Hindlimb muscle (tissue), 1 donor: Measurements from ENCODE around the gene NLRC3. TPM values are rescaled to one million over a fixed set of nuclear protein-coding genes. Genes with fewer than 3 reads are reported as not detected.

Experiments
- DNase-seq: peaks from one replicate; pipeline ENCODE4 v3.0.0-alpha.2; 2013
- polyA plus RNA-seq: library from polyadenylated mRNA; unstranded; fragments of 120-200 nt; gene quantifications from one replicate; pipeline ENCODE4 v1.2.1, GENCODE V29; 2013; ENCODE audit not compliant: insufficient read length

The NLRC3 gene
- polyA plus RNA-seq, 1 donor = 0.86 TPM

DNA sequence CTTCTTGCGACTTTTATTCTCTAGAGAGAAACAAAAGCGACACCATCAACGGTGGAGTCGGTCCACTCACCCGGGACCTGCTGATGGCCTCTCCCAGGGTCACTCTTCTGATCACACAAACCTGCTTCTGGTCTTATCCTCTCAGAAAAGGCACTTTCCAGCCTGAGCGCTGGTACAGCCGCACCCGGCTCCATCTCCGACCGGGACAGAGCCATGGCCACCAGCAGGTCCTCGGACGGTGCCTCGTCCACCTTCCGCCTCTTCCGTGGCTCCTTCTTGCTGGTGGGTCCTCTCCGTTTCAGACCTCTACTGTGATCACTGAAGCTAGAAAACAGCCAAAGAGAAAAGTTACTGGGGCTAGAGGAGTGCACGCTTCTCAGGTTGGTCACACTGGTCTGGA, 20.5 kb upstream of the NLRC3 start:
- DNase-seq = no peak

DNA sequence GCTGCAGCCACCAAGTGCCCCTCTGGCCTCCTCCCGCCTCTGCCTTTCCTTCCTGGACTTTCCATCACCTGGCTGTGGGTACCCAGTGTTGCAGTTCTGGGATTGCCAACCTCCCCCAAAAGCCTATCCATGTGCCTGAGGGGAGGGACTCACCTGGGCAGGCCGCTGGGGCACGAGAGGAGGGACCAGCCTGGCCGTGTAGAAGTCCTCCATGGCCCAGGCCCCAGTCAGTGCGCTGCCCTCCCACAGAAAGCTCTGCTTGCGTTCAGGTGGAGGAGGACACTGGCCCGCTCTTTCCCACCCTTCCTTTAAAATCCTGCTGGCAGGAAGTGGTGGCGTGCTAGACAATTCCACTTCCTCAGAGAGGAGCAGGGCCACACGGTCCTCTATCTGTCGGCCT, 20.0 kb upstream of the NLRC3 start:
- no peak for DNase-seq

DNA sequence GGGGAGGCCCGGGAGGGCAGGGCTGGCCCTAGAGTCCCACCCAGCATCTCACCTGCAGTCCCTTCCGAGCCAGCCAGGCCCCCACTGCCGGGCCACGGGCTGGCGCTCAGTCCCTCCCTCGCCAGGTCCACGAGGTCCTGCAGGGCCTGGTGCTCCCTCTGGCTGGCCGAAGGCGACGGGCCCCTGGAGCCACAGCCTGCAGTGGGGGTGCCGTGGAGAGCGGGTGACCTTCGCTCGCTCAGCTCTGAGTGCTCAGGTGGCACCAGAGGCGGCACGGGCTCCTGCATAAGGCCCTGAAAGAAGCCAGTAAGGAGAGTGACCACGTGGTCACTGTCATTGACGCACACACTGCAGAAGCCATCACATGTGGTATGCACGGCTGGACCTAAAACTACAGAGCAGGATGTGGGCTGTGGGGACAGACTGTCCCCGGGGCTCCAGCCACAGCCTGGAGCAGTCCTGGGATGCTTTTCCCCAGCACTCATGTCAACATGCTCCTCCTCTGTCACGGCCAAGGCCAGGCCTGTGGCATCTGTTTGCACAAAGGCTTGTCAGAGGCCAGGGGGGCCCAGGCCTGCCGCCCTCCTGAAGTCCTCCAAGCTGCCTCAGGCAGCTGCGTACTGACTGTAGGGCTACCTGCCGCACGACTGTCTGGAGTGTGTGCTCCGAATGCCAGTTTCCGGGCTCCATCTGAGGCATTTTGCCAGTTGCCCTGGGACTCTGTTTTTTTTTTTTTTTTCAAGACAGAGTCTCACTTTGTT, 19.1 kb upstream of the NLRC3 start:
- DNase-seq = no peak

DNA sequence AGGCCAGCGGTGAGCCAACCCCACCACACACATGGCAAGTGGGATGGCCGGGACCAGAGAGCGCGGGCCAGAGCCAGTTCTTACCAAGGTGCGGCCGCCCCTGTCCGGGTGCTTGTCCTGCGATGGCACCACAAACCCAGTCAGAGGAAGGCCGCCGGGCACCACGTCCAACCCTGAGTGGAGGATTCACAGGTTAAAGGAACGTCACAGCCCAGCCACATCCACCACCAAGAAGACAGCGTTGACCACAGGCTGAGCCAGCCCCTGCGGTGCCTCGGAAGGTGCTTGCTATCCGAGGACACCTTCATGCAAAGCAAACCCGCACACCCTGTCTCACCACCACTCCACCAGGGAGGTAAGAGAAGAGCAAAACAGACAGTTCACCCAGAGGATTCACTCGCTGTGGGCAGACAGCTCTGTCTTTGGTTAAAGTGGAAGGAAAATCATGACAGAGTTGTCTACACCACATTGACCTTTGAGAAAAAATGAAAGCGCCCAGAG, 18.4 kb upstream of the NLRC3 start:
- no peak for DNase-seq

DNA sequence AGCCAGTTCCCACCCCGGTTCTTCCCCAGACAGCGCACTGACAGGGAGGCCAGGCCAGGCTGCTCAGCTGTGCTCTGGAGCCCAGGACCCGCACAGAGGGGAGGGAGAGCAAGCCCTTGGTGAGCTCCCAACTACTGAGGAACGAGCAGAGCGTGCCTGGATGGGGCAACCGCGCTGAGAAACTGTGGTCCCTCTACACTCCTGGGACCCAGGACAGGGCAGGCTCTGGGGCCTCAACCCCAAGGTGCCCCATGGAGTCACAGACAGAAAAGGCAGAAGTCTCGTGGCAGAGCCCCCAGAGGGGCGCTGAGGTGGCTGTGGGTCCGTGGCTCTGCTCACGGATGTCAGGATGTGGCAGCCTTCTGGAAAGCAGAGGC, 17.9 kb upstream of the NLRC3 start:
- no peak for DNase-seq

DNA sequence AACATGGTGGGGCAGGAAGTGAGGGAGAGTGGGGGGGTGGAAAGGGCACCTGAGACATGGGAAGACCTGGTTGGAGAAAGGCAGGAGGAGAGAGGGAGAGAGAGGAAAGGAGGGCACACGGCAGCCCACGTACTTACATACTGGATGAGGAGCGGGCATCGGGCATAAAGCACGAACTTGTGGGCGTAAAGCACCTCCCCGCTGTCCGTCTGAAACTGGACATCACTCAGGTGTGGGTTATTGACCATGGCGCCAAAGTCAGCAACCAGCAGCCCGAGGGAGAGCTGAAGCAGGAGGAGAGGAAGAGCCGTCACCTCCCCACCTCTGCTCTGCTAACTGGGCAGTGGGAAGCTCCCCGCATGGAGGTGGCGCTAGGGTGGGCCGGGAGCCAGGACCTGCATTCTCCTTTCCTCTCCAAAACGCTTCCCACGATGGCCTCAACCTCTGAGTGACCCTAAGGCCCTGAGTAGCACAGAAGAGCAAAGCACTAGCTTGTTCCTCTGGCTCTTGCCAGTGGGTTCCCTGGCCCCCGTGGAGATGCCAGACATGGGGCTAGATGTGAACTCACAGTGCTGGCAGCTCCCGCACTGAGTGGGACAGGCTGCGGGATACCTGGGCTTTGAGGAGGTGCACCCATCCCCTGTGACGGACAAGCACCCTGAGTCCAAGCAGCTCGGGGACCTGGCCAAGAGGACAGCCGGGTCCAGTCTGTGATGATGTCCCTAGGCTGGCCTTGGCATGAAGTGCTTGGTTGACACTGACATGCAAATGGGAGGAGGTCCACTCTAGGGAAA, 17.3 kb upstream of the NLRC3 start:
- DNase-seq = no peak

DNA sequence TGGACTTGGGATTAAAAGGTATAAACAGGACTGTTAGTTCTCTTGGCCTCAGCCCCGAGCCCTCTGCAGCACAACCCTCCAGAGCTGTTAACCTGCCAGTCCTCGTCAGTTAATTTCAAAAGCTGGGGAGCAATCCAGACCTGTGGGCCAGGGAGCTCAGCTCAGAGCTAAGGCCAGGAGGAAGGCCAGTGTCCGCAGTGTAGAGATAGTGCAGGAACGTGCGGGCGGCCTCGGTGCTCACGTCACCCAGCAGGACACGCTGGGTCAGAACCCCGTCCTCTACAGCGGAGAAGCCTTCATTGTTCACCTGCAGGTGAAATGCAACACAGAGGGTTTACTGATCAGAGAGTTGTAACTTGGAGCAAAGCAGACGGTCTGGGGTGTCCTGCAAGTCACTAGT, 15.4 kb upstream of the NLRC3 start:
- DNase-seq = no peak

DNA sequence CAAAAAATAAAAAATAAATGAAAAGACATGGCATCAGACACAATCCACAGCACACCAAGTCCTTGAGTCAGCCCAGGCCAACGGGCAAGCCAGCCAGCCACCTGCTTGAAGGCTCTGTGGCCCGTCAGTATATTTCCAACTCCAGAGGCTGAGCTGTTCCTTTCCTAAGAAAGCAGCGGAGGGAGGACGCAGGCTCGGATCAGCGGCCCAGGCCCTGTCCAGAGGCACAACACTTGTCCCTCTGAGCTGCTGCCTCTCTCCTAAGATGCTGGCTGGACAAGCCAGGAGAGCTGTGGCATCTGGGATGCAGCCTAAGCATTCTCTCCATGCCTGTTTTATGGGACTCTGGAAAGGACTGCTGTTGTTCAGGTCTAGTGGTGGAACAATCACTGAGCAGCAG, 14.8 kb upstream of the NLRC3 start:
- no peak for DNase-seq

DNA sequence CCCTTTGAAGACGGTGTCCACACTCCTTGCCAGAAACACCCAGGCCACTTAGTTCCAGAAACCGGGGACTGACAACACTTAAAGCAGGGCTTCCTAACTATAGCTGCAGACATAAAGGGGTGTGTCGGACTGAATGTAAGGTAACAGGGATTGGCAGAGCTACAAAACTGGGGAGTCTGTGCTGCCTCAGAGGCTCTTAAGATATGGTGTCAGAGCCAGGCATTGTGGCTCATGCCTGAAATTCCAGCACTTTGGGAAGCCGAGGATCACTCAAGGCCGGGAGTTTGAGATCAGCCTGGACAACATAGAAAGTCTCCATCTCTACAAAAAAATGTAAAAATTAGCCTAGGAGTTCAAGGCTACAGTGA, 14.2 kb upstream of the NLRC3 start:
- no peak for DNase-seq

DNA sequence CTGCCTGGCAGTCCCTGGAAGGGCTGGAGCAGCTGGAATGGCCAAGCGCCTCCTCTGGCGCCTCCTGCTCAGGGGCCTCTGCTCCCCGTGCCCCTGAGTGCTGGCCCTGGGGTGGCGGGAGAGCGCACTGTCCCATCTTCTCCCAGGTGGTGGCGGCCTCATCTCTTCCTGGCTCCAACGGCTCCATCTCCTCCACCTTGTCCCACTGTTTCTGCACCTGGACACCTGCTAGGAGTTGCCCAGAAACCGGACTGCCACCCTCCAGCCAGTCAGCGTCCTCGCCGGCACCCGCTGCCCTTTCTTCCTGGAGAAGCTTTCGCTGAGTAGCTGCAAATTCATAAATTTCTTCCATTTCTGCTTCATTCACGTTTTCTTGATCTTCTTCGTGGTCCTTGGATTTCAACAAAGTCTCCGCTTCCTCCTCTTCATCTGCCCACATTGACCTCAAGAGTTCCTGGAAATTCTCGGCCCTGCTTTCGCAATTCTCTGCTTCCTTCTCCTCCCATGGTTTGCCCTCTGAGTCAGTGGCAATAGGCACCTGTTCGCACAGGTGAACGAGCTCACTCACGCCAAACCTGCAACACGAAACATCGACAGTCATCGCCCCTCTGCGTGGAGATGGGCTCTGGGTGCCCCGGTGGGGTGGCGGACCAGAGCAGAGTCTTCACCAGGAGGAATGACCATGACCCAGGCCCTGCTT, 13.7 kb upstream of the NLRC3 start:
- no peak for DNase-seq

DNA sequence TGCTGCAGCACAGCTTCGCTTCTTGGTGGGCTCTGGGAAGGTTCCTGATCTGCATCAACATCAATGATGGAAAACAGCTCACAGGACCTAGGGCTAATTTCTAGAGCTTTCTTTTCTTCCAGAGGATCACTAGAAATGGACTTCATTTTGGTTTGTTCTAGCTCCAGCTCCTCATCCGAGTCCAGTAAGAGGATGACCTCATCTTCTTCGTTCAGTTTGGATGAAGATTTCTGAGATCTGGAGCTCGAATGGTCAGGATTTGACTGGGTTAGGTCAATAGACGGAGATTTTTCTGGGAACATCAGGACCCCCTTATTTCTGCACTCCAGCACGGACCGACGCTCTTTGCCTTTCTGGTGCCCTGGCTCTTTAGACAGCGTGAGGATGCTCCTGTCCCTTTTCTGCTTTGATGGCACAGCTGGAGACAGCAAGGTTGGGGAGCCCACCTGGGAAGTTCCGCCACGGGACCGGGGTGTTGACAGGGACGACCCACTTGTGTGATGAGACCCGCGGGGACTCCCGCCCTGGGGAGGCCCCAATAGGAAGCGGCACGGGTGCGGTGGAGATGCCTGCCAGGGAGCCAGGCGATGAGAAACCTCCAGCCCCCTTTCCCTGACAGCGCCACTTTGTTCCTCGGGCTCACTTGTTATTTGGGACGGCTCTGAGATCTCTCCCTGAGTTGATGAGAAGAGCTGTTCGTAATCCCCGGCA, 12.9 kb upstream of the NLRC3 start:
- DNase-seq = no peak

DNA sequence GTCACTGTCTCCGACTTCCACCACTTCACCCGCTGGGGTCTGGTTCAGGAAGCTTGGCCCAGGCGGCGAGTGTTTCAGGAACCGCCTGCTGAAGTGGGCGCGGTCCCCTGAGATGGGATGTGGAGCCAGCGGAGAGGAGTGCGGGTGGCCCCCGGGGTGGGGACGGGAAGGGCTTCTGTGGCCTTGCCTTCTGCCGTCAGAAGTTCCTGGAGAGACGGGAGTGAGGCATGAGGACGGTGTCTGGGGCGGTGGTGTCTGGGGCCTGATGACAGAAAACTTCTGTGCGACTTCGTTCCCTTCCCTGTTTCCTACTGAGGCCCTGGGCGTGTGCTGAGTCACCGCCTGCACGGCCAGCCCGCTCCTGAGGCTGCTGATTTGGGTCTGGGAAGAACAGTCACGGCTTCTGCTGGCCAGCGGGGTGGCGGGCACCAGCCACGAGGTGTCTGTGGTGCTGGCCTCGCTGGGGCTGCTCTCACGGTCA, 12.3 kb upstream of the NLRC3 start:
- DNase-seq = no peak

DNA sequence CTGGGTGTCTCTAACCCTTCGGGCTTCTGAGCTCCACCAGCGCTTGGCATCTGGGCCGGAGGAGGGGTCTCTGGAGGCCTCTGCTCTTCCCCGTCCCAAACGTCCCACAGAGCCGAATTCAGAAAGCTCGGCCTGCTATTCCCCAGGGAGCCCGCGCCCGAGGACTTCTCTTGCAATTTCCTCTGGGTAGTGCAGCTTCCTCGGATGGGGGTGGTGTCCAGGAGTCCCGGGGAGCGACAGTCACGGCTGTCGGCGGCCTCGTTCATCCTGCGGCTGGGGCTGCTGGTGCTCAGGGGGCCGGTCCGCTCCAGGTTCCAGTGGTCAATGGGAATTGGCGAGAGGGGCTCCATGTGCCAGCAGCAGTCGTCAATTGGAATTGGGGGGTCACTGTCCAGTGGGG, 11.8 kb upstream of the NLRC3 start:
- no peak for DNase-seq

DNA sequence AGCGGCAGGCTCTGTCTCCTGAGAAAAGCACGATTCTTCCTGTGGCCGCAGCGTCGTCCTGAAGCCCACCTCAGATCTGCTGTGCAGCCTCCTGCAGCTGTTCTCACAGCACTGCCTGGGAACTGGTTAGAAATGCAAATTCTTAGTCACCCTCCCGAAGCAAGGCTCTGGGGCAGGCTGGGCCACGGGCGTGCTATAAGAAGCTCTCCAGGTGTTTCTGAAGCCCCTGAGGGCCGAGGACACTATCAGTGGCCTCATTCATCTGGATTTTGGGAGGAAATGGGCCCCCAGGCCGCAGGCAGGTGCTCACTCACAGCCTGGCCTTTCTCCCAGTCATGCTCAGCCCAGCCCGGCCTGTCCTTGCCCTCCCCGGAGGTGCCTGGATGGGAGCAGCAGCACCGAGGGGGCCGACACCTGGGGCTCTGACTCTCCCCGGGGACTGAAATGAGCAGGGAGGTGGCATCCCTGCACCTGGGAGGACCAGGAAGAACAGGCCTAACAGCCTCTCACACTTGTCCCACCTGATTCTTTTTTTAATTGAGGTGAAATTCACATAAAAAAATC, 10.4 kb upstream of the NLRC3 start:
- DNase-seq = no peak

DNA sequence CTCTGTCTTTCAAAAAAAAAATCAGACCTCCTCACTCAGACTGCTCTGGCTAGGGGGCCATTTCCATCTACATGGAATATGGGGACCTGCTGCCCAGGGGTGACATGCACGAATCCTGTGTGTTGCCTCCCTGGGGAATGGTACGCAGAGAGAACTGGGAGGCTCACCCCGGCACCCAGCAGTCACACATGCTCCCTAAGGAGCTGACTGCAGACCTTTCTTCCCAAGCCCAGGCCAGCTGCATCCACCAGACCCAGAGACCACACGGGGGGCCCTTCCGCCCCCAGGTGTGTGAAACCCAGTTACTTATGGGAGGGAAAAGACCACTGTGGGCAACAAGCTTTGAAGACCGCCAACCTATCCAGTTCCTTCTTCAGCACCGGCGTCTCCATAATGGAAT, 7.2 kb upstream of the NLRC3 start:
- DNase-seq = no peak

DNA sequence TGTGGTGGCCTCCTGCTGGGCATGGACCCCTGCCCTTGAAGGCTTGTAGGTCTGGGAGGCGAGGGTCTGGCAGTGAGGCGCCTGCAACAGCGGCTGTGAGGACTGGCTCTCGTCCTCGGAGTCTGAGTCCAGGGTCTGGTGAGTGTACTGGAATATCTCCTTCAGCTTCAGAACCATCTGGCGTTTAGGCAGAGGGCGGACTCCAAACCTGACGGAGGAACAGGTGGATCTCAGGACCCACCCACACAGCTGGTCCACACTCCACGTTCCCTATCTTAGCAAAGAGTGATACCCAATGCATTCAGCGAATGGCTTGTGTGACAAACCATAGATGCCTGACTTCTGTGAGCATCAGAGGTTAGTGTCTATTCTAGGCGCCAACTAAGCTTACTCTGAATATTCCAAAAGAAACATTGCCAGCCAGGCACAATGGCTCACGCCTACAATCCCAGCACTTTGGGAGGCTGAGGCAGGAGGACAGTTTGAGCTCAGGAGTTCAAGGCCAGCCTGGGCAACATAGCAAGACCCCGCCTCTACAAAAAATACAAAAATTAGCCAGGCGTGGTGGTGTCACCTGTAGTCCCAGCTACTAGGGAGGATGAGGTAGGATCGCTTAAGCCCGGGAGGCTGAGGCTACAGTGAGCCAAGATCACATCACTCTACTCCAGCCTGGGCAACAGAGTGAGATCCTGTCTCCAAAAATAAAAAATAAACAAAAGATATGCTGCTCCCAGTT, 6.3 kb upstream of the NLRC3 start:
- DNase-seq = no peak

DNA sequence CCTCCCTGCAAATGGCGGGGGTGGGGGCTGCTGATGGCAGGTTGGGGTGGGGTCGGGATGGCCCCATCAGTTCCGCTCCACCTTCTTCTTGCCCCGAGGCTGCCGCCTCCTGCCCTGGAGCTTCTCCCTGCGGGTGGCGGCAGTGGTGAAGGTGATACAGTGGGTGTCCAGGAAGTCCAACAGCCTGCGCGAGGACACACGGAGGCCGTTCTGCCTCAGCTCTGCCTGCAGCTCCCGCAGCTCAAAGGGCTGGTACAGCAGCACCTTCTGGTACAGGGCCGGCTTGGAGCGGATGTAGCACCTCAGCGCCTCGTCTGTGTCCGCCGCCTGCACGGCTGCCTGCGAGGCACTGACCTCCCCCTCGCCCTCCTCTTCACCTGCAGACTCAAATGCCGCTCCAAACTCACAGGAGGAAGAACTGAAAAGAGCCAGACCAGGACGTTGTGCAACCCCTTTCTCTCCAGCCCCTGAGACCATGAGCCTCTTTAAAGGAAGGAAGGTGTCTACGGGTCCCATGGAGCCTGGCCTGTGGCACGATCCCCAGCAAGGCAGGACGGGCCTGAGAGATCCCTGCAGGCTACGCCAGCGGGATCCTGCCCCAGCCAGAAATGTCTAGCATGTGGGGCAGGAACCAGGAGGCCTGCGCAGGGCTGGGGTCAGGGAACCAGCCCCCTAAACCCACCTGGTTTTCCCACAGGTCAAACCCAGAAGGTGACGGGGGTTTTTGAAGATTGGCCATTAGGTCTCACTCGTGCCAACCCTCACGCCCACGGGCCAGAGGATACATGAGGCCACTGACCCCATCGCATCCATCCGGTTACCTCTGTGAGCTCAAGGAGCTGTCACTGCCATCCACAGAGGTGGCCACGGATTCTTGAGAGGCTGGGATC, 5.3 kb upstream of the NLRC3 start:
- DNase-seq = no peak

DNA sequence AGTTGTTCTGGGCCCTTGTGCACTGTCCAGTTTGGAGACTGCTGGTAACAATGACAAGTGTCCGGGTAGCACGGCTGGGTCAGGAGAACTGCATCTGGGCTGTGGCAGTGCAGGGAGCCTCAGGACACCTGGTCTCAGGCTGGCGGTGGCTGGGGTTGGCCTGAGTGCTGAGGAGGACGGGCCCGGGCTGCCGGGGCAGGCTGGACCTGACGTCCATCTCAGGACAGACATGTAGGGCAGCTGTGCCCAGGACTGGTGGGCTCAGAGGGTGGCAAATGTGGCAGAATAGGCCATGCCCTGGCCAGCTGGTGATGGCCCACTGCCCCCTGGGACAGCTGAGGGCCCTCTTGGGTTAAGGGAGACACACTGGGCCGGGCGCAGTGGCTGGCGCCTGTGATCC, 4.2 kb upstream of the NLRC3 start:
- DNase-seq = no peak

DNA sequence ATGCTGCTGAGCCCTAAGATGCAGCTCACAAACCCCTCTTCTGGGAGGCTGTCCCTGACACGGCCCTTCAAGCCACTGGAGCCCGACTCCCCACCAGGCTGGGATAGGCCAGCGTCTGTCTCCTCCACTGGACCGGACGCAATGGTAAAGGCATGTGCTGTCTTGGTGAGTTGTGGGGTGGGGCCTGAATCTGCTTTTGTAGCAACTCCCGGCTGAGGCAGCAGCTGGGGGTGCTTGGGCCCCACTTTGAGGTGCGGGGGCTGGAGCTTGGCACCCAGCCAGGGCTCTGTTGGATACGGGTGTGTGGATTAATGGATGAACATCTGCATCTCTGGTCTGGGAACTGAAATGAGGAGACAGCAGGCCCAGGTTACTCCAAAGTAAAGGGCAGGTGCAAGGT, 3.5 kb upstream of the NLRC3 start:
- DNase-seq = peak; percentile 51

DNA sequence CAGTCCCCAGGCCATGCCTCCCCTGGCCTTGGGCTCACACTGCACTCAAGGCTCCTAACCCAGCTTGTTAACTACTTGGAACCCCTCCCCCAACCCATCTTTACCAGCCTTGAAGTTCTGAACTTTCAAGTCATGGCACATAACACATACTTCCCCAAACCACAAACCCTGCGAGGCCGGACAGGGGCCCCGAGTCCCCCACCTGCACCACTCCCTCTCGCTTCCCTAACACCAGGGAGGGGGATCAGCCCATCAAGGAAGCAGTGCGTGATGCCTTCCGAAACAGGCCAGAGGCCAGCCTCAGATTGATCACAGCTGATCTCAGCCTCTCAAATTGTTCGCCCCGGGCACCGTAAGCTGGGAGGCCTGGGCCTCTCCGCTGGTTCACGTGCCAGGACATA, 3.0 kb upstream of the NLRC3 start:
- no peak for DNase-seq

DNA sequence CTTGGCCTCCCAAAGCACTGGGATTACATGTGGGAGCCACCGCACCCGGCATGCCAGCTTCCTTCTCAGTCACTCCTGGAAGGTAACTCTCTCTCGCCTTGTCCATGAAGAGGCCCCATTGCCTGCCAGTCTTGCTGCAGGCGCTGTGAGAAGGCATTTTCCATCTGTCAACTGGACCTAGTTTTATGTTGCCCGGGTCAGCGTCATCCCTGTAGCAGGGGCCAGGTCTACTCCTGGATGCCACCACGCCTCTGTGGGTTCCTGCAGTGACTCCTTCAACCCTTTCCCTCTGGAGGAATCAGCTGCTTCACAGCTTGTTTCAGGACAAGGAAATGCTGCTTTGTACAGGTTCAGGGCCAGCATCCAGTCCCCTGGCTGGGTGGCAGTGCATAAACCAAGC, 2.6 kb upstream of the NLRC3 start:
- no peak for DNase-seq
